ENCODE results near the gene CASP12.

The CASP12 gene

DNA sequence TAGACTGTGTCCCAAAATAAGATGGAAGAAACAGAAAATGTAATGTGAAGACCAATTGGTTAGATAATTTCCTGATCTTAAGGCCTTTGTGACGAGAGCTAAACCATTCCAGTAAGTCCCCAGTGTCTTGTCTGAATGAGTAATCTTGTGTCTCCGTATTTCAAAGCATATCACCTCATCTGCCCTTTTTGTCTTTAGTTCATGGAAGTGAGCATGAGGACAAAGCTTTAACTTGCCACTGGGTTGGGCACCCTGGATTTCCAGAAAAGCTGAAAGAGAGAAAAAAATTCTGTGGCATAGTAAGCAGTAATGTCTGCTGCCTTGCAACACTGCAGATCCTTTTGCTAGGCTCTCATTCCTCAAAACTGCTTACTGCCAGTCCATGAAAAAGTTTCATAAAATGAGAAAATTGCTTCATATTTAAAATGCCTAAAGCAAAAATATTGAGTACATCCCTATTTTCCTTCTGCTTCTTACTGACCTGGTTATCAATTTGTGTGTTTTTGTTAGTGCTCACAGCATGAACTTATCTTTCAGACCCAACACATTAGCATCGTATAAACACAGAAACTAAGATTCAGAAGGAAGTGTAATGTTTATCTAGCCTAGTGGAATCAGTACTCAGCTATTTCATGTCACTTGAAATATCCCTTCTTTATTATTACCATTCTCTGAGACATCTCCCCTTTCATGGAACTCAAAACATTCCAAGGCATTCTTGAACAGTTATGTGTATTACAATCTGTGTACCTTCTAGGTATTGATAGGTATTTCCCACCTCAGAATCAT, 5.3 kb downstream of the CASP12 start:
- DNase-seq (ENCODE audit: low read depth in 2 of 2), result no peak

DNA sequence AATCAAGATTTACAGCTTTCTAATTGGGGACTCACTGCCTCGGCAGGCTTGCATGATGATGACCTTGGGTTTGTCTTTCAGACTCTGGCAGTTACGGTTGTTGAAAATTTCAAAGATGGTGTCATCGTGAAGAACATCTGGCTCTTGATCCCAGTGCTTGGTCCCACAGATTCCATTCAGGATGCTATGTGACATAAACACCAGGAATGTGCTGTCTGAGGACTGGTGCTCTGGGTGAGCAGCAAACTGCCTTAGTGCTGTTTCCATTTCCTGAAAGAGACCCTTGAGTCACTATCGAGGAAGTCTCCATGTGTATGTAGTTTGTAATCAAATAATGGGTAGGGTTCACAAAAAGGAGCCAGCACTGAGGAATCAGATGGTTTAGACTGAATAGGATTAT, 7.1 kb downstream of the CASP12 start:
- no peak for DNase-seq (ENCODE audit: low read depth in 2 of 2)

DNA sequence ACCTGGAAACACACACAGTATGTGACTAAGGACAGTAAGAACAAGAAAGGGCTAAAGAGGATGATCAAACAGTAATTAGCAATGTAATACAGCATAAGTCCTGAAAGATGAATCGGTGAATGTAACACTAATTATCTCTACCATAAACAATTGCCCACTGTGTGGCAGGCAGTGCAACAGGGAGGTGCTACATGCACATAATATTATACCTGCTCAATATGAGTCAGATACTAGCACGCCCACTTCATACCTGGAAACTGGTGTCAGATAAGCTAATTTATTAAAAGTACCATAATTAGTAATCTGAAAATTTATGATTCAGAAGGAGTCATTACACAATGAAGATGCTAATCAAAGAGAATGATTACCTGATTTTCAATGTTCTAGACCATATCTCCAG, 14.9 kb downstream of the CASP12 start:
- no peak for DNase-seq (ENCODE audit: low read depth in 2 of 2)

DNA sequence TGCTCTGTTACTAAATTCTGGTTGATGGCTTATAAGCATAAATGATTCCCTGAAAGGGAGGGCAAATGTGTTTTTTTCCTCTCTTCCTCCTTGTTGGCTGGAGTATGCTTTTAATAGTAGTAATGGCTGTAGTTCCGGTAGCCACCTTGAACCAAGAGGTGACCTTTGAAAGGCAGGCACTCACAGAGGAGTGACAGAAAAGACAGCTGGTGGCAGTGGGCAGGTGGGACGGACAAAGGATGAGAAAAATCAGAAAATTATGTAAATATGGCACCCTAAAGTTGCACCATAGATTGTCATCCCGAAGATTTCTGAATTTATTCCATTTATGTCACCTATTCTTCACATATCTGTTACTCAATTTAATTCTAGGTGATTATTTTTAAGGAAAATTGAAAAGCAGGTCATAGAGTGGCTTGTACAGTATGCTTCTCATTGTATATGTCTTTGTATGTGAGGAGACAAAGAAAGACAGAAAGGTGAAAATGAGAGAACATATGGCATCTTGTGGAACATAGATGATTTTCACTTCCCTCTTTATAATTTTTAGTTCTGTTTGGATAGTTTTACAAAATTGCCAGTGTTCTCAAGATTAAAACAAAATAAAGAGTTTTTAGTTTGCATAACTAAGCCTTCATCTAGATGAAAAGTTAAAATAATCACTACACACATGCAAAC, 17.0 kb downstream of the CASP12 start:
- DNase-seq (ENCODE audit: low read depth in 2 of 2), result no peak

DNA sequence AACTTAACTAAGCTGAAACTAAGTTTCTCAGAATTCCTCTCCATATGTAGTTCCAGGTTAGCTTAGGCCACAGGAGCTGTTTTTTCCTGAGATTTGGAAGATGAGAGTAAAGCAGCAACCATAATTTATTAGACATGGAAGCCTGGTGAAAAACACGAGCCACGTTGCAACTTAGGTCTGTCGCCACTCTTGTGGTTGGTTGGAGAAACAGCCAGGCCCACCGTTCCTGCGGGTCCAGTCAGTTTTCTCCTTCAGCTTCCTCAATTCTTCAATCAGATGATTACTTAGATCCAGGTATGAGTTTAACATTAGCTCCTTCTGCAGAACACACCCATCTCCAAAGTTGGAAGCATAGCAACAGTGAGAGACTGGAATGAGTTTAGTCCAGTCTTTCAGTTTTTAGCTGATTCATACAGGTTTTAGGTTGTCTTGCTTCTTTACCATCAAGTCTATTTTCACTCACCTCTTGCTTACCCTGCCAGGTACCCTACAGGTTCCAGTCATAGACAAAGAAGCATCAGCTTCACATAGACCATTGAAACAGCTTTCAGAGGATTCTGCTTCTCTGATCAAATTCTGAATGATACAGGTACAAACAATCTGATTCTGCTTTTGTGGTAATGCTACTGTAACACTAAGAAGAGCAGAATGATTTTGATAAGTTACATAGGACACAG, 18.6 kb downstream of the CASP12 start:
- no peak for DNase-seq (ENCODE audit: low read depth in 2 of 2)

DNA sequence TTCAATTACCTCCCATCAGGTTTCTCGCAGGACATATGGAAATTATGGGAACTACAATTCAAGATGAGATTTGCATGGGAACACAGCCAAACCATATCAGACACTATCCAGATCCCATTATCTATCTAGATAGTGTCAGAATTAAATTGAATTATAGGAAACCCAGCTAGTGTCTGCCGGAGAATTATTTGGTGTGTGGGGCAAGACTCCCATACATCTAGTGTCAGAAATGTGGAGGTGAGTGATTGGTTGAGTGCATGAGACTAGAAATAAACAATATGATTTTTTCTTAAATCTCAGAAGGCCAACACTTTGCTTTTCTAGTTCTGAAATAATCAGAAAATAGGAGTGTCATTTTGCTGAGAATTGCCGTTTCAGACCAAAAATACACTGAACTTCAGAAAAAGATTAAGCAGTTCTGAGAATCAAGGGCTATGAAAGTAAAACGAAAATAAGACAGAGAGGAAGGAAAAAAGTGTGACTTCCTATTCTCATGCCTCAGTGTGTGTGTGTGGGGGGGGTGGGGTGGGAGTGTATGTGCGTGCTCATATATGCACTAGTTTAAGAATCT, 21.3 kb downstream of the CASP12 start:
- DNase-seq (ENCODE audit: low read depth in 2 of 2), result no peak

DNA sequence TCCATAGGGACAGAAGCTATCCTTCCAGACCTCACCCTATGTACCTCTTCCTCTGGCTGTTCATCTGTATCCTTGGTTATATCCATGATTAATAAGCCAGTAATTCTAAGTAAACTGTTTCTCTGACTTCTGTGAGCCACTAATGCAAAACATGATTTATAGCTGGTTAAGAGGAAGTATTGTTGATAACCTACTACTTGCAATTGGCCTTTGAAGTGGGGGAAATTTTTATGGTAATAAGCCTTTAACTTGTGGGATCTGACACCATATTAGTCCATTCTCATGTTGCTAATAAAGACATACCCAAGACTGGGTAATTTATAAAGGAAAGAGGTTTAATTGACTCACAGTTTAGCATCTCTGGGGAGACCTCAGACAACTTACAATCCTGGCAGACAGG, 21.9 kb downstream of the CASP12 start:
- DNase-seq (ENCODE audit: low read depth in 2 of 2), result no peak

DNA sequence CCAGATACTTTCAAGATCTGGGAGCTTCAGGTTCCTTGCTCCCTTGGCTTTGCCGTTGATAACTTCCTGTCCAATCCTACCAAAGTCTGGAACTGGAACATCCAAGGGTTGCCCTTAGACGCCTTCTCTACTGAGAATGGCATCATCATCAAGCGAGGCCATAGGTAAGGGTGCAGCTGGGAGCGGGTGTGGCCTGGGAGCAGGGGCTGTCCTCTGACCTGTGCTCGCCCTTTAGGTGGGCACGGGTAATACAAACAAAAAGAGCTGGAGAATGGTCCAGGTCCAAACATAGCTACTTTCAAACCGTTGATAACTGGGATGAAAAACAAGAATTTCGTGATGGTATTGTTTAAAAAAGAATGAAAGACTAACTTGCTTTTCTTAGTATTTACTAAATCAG, 25.0 kb downstream of the CASP12 start:
- DNase-seq (ENCODE audit: low read depth in 2 of 2), result no peak

DNA sequence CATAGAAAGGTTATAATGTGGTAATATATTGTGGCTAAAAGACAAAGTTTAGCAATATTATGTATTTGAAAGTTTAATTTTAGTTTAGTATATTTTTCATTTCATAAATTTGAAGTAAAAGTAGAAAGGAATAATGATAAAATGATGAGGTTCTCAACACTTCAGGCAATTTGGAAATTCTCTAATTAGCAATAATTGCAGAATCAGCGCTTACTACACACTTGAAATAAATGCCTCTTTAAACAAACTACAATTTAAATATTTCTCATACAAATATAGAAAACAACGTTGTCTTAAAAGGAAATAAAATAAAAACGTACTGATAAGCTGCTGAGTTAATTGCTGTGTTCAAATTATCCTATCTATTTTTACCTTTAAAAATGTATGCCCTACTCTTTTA, 25.9 kb downstream of the CASP12 start:
- DNase-seq (ENCODE audit: low read depth in 2 of 2), result no peak

DNA sequence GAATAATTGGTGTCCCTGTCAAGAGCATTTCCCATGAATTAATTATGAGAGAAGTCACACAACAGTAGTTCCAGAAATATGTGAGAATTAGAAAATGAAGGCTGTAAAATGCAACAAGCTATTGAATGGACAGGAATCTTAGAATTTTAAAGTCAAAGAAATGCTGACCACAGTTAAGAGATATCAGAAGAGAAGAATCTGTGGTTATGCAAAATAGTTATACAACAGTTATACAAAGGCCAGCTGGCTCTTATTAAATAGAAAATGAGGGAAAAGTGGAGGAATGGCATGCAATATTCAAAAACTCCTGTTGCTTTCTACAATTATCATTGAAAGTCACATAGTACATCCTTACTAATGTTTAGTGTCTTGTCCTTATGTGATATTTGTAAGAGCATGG, 27.4 kb downstream of the CASP12 start:
- no peak for DNase-seq (ENCODE audit: low read depth in 2 of 2)

DNA sequence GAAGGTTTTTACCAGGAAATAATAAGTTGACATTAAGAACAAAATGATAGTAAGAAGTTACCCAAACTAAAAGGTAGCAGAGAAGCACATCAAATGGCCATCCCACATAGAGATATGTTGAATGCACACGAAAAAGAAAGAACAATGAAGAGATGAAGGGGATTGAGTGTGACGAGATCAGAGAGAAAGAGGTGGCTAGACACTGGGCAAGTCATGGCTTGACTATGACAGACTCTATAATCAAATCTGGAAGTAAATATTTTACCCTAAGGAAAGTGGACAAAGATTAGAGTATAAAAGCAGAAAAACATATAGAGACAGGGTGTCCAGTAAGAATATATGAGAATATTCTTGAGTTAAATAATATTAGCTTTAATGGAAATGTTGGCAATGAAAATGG, 31.4 kb downstream of the CASP12 start:
- DNase-seq (ENCODE audit: low read depth in 2 of 2), result no peak

DNA sequence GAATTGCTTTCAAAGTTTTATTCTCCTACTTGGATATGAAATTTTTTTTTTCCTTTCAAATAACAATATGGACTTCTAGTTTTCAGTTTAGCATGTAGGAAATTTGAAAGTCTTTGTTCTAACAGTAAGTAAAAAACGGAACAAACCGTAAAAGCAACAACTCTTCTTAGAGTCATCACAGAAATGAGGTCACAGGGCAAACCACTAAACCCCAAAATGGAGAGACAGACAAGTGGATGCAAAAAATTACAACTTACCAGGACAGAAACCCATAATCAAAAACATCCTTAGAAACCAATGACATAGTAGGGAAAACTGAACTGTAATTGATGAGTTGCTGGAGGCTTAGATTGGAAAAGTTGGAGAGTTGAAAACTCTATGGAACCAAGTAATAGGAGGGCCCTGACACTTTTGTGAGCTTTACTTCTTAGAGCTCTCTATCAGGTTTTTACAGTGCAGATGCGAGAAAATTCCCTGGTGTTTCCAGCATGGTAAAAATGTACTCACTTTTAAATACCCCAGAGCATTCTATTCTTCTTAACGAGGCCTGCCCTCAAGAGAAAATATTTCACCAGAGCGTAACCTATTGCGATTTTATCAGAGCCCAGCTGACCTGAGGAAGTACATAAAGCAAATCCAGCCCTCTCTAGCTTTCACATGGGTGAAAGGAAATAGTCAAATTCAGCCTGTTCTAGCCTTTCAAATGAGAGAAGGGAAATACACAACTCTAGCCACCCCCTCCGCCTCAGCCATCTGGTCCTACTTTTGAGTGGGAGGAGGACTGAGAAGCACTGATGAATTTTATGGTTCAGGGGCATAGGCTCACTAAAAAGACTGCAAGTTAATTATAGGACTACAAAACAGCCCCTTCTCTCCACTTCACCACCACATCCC, 39.1 kb downstream of the CASP12 start:
- no peak for DNase-seq (ENCODE audit: low read depth in 2 of 2)

DNA sequence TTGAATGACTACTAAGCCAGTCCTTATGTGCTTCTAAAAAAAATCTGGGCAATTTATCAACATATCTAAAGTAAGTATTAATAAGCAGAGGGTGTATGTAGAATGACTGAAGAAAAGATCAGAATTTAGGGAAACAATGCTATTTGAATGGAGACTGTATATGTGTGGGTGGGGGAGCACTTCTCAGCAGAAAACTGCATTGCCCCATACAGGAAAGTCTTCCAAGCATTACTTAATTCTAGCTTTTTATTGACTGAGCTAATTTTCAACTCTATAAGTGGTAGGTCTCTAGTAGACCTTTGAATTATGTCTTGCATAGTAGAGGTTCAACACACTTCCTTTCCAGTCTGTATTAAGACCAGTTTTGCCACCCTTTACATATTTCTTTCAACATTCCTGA, 41.7 kb downstream of the CASP12 start:
- DNase-seq (ENCODE audit: low read depth in 2 of 2), result no peak

DNA sequence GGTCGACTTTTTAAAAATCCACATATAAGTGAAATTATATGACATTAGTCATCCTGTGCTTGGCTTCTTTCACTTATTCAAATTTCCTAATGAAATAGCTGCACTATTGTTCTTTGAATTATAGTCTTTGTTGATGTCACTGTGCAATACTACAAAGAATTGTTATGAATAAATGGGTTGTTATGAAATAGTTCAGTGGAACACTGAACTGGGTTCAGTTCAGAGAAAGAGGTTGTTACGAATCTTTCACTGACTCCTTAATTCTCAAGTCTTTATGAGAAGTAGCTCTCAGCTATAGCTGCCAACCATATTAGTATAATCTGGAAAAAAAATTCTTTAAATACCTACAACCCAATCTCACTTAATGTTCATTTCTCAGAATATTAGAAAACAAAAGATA, 42.3 kb downstream of the CASP12 start:
- DNase-seq (ENCODE audit: low read depth in 2 of 2), result no peak

DNA sequence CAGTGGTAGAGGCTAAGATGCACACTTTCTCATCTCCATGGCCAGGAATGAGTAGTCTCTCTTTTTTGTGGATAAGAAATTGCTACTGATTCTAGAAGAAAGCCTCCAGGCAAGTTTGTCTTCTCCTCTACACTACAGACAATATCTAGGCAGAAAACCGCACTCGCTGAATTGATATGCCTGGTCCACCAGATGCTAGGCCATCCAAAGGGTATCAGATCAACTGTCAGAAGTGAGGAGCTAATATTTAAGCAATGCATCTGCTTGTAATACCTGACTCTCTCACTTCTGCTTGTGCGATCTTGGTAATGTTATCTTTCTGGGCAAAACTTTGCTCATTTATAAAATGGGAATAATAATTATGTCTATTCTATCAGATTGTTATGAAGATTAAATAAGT, 45.0 kb downstream of the CASP12 start:
- DNase-seq (ENCODE audit: low read depth in 2 of 2), result no peak

DNA sequence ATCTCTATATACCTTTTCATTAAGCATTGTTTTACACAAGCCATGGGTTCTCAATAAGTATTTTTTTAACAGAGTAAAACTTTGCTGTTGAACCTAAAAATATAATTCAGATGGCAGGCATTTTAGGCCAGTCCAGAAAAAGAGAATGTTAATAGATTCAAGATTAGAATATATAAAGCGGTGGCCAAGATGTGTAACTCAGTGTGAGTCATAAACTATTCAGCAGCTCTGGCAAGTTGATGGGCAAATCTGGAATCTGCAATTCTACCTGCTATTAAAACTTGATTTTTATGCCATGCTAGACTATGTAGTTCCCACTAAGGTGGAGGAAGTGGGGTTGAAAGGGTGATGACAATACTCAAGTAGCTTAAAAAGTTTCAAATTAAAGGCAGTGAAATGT, 45.4 kb downstream of the CASP12 start:
- no peak for DNase-seq (ENCODE audit: low read depth in 2 of 2)

DNA sequence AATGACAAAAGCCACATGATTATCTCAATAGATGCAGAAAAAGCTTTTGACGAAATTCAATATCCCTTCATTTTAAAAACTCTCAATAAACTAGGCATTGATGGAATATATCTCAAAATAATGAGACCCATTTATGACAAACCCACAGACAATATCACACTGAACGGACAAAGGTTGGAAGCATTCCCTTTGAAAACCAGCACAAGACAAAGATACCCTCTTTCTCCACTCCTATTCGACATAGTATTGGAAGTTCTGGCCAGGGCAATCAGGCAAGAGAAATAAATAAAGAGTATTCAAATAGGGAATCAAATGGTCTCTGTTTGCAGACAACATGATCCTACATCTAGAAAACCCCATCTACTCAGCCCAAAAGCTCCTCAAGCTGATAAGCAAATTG, 52.0 kb downstream of the CASP12 start:
- no peak for DNase-seq (ENCODE audit: low read depth in 2 of 2)

DNA sequence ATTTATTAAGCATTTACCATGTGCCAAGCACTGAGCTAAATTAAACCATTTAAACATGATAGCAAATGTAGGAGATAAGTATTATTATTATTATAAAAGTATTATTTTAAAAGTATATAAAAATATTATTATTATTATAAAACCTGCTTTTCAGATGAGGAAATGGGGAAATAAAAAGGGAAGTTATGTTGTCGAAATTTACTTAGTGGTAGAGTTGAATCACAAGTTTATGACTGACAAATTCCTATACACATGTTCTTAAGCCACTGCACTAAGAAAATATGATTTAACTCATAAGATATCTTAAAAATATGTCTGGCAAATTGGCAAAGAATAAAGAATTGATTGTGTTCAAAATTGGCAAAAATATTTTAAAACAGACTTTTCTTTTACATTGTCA, 53.8 kb downstream of the CASP12 start:
- no peak for DNase-seq (ENCODE audit: low read depth in 2 of 2)

DNA sequence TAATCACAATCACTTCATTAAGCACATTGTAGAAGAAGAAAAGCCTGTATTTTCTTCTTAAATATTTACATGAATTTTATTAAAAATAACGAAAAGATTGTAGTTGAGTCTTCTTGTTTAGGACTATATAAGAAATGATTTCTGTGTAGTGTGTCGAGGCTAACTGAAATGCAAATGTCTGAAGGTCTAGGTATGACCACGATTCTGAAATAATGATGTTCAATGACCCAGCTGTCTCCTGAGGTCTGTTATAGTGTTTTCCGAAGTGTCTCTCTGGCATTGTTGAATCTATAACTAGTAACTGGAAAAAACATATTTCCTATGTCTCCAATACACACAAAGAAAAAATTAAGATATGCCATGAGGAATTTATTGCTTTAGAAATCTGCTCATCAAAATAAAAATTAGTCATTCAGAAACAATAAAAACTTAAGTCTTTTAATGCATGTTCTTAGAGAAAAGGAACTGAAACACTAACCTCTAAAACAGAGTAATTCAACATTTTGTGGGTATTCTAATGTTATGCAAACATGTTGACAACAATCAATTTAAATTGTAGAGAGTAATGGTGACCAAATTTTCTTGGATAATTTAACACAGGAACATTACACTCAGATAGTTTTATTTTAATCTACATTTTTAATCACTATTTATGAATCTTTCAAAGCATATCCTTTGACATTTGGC, 55.0 kb downstream of the CASP12 start:
- DNase-seq (ENCODE audit: low read depth in 2 of 2), result no peak

DNA sequence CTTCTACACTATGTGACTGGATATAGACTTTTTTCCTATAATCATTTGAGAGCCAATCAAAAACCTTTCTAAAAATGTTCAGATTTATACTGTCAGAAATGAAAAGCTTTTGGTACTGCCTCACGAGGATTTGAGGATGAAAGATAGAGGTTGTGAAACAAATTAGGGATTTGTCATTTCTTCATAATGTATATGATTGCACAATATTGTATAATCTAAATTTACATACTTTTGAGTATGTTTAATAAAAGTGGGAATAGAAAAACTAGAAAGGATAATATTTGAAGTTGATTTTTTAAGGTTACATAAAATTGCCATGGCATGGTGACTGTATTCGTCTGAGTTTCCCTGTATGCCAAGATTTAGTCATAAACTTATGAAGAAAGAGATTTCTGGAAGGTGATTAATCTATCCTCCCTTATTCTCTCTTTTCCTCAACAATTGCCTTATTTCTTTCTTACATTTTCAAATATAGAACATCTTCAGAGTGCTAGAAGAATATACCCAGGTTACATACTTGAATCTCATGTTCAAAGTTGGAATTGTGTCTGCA, 56.2 kb downstream of the CASP12 start:
- DNase-seq (ENCODE audit: low read depth in 2 of 2), result no peak

DNA sequence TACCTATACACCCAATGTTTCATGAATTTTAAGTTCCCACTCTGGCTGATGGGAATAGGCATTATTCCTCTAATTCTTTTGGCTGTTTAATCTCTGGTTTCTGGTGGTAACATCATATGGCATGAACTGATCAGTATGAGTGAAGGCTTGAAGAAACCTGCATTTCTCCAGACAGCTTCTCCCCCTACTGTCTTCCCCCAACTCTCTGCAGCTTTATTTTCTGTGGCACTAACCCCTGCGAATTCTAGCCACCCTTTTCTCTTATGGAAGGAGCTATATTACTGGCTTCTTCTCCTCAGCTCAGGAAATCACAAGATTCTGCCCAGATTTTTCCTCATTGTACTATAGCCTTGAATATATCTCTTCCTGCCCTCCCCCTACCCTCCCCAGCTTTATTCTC, 57.1 kb downstream of the CASP12 start:
- DNase-seq (ENCODE audit: low read depth in 2 of 2), result no peak
